ENCODE measurements around the gene VPS52. TPM values are rescaled to one million over a fixed set of nuclear protein-coding genes. Genes with fewer than 3 reads are reported as not detected.

Gene VPS52
- total and polyA plus RNA-seq, 9 of the 15 experiments (the other 6 are each of a cell fraction or from before 2014, with no cell fraction given) = 24.4 to 103 (median 40.2) TPM

DNA sequence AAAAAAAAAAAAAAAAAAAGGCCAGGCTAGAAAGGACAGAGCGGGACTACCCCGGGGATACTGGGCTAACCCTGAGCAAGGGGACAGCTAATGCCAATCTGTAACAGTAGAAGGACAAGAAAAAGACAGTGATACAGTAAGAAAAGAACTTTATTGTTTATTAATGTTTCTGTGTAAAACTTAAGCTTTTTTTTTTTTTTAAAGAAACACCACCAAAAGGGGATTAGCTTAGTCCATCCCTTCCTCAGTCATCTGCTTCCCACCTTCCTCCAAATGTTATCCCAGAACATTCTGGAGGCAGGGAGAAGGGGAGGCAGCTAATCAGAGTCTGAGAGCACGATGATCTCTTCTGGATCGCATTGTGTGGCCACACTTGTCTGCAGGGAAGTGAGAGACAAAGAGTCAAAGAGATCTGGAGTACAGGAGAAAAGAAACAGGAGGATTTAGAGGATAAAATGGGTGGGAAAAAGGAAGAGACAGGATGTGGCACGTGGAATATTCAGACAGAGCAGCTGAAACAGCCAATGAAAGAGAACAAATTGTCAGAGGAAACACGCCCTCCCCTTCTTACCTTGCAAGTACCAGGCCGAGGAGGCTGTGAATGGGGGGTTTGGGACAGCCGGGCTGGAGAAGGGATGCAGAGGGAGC lies 46.9 kb upstream of the VPS52 start:
- intact Hi-C loops (cut with micrococcal nuclease) = no loop called here
- H3K9ac ChIP-seq (ENCODE audit: insufficient read depth in 1 of 2, low read depth in 2 of 2, low read length in 2 of 2) = peak overlapping the region; percentile 65 to 68
- H3K36me3 ChIP-seq (ENCODE audit: control insufficient read depth, insufficient read depth, low read length) = peaks cover 43% of the 10 kb centered on the region
- no peaks in the 10 kb centered on the region for H3K27me3 ChIP-seq (ENCODE audit: control insufficient read depth in 2 of 2, insufficient read depth in 2 of 2, low read length in 2 of 2)
- in situ Hi-C loops (cut with MboI) = no loop called here
- peak overlapping the region; percentile 79 for H3K27ac ChIP-seq (ENCODE audit: extremely low read depth, low read depth, low read length)
- 0 out of 2 replicates have a peak, but pooled peaks cover 3% of the 10 kb centered on the region for H4K20me1 ChIP-seq (replicated peaks; ENCODE audit: control insufficient read depth, insufficient read depth, low read length)
- H2AFZ ChIP-seq (ENCODE audit: low read depth, low read length) = peak overlapping the region; percentile 98; the same call in 1 of the 2 replicates
- H3K79me2 ChIP-seq (ENCODE audit: control insufficient read depth, insufficient read depth, low read length) = peaks cover 60% of the 10 kb centered on the region
- H3K4me3 ChIP-seq = peak overlapping the region; percentile 63
- 55% methylated on average over 8 of the region's 8 CpGs for WGBS (ENCODE audit: insufficient coverage, low coverage, missing lambda C conversion rate)
- peaks cover 3% of the 10 kb centered on the region for H3K9me1 ChIP-seq (ENCODE audit: control insufficient read depth, insufficient read depth, low read length)
- CTCF ChIA-PET (ENCODE audit: low intra/inter-chr PET ratio) = no interaction called here
- DNase-seq (ENCODE audit: extremely low read depth in 1 of 4, low spot score in 3 of 4) (peak in 1 of 4 experiments; percentile 23), ATAC-seq (no peak), FAIRE-seq (no peak)
- peak overlapping the region; percentile 97 for H3K4me2 ChIP-seq (ENCODE audit: insufficient read depth, low read length)
- POLR2A ChIA-PET = interaction anchor here (0.6 to 2.6 kb wide), 15 partner anchors 9 to 346 kb away, joined by 3 to 32 read pairs (median 3); partner anchors contain the start of genes CUTA, RGL2, RPS18 and VPS52
- H3K9me3 ChIP-seq (replicated peaks; ENCODE audit: control insufficient read depth, insufficient read depth, low read depth, low read length) = no peaks in the 10 kb centered on the region
- BruUV-seq (replicated peaks) = no TSS peak
- peaks cover 56 to 72% of the 10 kb centered on the region in 2 experiments for H3K4me1 ChIP-seq (replicated peaks in 1 of 2; ENCODE audit: control insufficient read depth in 2 of 2, insufficient read depth in 2 of 2, low read length in 2 of 2)
- TF ChIP-seq, protein P1, sequence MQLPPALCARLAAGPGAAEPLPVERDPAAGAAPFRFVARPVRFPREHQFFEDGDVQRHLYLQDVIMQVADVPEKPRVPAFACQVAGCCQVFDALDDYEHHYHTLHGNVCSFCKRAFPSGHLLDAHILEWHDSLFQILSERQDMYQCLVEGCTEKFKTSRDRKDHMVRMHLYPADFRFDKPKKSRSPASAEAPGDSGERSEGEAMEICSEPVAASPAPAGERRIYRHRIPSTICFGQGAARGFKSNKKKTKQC (CRISPR knock-in tag; IDR thresholded peaks at IDR 0.05) = no peak
- TF ChIP-seq KLF6 (CRISPR knock-in tag; IDR thresholded peaks at IDR 0.05; ENCODE audit: borderline replicate concordance) = no peak
- TF ChIP-seq, protein P2, sequence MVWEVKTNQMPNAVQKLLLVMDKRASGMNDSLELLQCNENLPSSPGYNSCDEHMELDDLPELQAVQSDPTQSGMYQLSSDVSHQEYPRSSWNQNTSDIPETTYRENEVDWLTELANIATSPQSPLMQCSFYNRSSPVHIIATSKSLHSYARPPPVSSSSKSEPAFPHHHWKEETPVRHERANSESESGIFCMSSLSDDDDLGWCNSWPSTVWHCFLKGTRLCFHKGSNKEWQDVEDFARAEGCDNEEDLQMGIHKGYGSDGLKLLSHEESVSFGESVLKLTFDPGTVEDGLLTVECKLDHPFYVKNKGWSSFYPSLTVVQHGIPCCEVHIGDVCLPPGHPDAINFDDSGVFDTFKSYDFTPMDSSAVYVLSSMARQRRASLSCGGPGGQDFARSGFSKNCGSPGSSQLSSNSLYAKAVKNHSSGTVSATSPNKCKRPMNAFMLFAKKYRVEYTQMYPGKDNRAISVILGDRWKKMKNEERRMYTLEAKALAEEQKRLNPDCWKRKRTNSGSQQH (CRISPR knock-in tag; IDR thresholded peaks at IDR 0.05) = no peak
- peak; percentile 9 for TF ChIP-seq TBP (optimal IDR thresholded peaks at IDR 0.05; ENCODE audit: low read depth, low read length)
- 0 out of 2 replicates have a peak, but pooled peaks have one; percentile 9 for TF ChIP-seq DNMT1 (IDR thresholded peaks at IDR 0.05)
- TF ChIP-seq HDAC1 (IDR thresholded peaks at IDR 0.05) = 0 out of 4 replicates have a peak, but pooled peaks of 1 of the 2 experiments have one; percentile 4
- no peak for TF ChIP-seq NR2C2 (CRISPR knock-in tag; IDR thresholded peaks at IDR 0.05)
- TF ChIP-seq NR2C2 (tag; IDR thresholded peaks at IDR 0.05) = 0 out of 2 replicates have a peak, but pooled peaks have one; percentile 35
- TF ChIP-seq GTF2E2 (tag; IDR thresholded peaks at IDR 0.05) = no peak; the same call in 1 of the 2 replicates
- TF ChIP-seq PRMT5 (CRISPR knock-in tag; IDR thresholded peaks at IDR 0.05) = no peak
- TF ChIP-seq TCF7 (IDR thresholded peaks at IDR 0.05; ENCODE audit: borderline replicate concordance) = no peak
- TF ChIP-seq ZNF384 (IDR thresholded peaks at IDR 0.05; ENCODE audit: low read depth, low read length) = peak; percentile 95
- TF ChIP-seq ZC3H4 (CRISPR knock-in tag; IDR thresholded peaks at IDR 0.05; ENCODE audit: borderline replicate concordance) = no peak
- TF ChIP-seq, protein P3, sequence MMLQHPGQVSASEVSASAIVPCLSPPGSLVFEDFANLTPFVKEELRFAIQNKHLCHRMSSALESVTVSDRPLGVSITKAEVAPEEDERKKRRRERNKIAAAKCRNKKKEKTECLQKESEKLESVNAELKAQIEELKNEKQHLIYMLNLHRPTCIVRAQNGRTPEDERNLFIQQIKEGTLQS (IDR thresholded peaks at IDR 0.05) = 0 out of 2 replicates have a peak, but pooled peaks have one; percentile 5
- TF ChIP-seq, protein P3 (CRISPR knock-in tag; conservative IDR thresholded peaks at IDR 0.05) = no peak
- 0 out of 2 replicates have a peak, but pooled peaks have one; percentile 37 for TF ChIP-seq LARP7 (IDR thresholded peaks at IDR 0.05)
- no peak for TF ChIP-seq RFX1 (IDR thresholded peaks at IDR 0.05)
- TF ChIP-seq, protein P4, sequence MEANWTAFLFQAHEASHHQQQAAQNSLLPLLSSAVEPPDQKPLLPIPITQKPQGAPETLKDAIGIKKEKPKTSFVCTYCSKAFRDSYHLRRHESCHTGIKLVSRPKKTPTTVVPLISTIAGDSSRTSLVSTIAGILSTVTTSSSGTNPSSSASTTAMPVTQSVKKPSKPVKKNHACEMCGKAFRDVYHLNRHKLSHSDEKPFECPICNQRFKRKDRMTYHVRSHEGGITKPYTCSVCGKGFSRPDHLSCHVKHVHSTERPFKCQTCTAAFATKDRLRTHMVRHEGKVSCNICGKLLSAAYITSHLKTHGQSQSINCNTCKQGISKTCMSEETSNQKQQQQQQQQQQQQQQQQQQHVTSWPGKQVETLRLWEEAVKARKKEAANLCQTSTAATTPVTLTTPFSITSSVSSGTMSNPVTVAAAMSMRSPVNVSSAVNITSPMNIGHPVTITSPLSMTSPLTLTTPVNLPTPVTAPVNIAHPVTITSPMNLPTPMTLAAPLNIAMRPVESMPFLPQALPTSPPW (CRISPR knock-in tag; IDR thresholded peaks at IDR 0.05) = no peak
- TF ChIP-seq ZNF444 (CRISPR knock-in tag; IDR thresholded peaks at IDR 0.05) = no peak
